Stimulated activated CD8-positive, alpha-beta memory T cell treated with anti-CD3 and anti-CD28 coated beads, Interleukin-12 subunit alpha, Interleukin-12 subunit beta, amount 100 ng/mL, for 24 hours (primary cell): ENCODE data around the gene TRIM33.
"Not testable (repeated sequence)": the region's sequence is repeated elsewhere in the genome, so short reads cannot be mapped to it uniquely, and the experiment has no call there.

ENCODE experiments used
- DNase-seq: peaks from one replicate; pipeline ENCODE4 v3.0.0-alpha.2; 2020; ENCODE audit errors: extremely low read depth

TRIM33 gene

GRCh38 chr1:114510274-114511031 is 550 bp downstream of the TRIM33 start:
- DNase-seq: no peak

DNA sequence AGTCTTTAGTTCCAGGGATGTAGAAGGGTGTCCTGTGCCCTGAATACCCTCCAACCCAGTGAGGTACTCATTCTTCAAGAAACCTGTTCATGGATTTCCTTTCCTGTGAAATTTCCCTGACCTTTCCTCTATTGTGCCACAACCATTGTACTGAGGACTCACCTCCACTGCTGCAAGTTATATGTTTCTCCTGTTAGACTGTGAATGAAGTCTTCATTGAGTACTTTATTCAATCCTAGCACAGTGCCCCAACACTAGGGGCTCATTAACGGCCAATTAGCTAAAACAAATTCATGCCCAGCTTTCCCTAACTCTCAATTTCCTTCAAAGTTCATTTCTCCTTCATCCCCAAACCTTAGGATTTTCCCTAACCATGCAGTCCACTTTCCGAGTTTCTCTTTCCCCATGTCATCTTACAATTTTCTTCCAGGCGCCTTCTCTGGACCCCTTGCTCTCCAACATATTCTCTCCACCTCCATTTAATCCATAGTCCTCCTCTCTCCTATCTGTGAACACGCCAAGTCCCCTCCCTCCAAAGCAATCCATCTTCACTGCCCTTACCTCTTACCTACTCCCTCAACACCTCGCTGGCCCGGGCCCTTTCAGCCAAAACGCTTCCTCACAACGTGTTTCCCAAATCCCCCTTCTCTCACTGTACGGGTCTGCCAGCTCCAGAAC is 1.3 kb downstream of the TRIM33 start:
- DNase-seq: no peak

GRCh38 chr1:114508386-114508898 is 2.6 kb downstream of the TRIM33 start:
- no peak for DNase-seq

- DNase-seq: no peak
Observed at GRCh38 chr1:114507513-114507912, 3.5 kb downstream of the TRIM33 start.

DNA sequence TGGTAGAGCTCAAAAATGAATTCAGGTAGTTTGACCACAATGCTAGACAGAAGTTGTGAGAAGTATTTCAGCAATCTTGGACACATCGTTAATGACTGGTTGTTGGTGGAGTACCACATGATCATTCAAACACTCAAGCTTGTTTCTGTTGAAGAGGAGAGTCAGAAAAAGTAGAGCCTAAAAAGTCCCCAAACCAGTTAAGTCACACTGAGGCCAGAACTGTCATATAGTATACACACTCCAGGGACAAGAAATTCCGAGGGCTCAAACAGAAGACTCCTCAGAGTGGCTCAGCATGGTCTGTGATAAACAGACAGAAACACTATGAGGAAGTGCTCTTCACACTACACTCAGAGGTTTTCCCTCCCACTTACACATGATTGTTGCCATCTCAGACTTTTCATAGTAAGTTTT is 5.8 kb downstream of the TRIM33 start:
- DNase-seq: no peak

GRCh38 chr1:114503916-114504422 is 7.0 kb downstream of the TRIM33 start:
- no peak for DNase-seq

- DNase-seq: no peak
Observed at GRCh38 chr1:114502080-114502479, 8.9 kb downstream of the TRIM33 start.

DNA sequence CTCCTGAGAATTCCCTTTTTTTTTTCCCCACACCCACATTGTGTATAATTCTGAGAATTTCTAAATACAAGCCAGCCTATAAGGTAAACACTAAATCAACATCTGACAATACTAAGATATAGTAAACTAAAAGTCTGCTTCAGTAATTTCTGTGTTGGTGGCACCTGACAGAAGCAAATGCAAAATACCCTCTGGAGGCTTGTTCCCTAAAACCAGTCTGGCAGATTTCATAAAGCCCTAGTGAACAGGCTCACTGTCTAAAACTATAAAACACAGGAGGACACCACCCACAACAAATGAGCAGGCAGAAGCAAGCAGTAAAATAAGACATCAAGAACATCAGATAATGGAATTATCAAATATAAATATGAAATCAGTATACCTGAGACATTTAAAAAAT is 11.5 kb downstream of the TRIM33 start:
- no peak for DNase-seq

DNA sequence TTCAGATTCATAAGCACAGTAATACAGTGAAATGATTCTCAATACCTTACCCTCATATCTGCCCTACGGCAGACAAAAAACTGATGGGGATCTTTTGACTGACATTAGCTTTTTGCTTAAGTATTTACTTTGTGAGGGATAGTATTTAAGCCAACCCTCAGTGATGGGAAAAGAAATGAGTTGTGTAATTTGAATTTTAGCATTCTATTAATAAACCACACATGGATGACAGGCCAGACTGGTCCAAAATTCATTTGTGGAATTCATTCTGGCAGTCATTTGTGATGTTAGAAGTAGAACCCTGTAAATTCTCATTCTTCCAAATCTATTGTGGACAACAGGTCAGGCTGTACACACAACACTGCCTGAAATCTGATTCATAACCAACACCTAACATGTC is 14.9 kb downstream of the TRIM33 start:
- DNase-seq: no peak

DNA sequence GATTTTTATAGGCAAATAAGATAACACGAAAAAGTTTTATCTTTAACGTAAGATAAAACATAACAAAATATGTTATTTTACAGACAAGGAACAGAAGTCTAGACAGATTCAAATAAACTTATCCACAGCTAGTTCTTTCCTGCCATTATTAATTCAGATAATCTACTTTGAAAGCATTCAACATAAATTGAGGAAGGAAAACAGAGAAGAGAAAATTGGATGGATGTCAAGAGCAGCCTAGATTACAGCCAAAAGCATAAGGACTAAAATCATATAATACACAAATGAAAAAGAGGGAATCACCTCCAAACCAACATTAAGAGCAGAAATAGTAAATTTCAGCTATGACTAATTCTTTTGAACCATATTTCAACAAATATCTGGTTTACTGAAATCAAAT is 15.5 kb downstream of the TRIM33 start:
- DNase-seq: no peak

GRCh38 chr1:114492978-114493377 is 18.0 kb downstream of the TRIM33 start:
- DNase-seq: no peak

DNA sequence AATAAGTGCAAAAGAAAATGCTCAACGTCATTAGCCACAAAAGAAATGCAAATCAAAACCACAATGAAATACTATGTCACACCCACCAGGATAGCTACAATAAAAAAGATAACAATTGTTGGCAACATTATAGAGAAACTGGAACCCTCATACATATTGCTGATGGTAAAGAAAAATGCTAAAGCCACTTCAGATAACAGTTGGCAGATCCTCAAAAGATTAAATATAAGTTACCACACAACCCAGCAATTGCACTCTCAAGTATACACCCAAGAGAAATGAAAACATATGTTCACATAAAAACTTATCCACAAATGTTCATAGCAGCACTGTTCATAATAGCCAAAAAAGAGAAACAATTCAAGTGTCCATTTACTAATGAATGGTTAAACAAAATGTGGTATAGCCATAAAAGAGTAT is 20.7 kb downstream of the TRIM33 start:
- no peak for DNase-seq

DNA sequence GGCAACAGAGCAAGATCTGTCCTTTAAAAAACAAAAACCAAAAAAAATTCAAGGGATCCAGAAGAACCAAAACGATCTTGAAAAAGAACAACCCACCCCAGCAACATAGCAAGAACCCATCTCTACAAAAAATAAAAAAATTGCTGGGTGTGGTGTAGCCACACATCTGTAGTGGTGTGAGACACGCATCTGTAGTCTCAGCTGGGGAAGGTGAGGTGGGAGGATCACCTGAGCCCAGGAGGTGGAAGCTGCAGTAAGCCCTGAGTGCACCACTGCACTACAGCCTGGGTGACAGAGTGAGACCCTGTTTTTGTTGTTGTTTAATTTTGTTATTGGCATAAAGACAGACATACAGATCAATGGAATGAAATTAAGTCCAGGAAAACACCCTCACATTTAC is 22.3 kb downstream of the TRIM33 start:
- DNase-seq: no peak

DNA sequence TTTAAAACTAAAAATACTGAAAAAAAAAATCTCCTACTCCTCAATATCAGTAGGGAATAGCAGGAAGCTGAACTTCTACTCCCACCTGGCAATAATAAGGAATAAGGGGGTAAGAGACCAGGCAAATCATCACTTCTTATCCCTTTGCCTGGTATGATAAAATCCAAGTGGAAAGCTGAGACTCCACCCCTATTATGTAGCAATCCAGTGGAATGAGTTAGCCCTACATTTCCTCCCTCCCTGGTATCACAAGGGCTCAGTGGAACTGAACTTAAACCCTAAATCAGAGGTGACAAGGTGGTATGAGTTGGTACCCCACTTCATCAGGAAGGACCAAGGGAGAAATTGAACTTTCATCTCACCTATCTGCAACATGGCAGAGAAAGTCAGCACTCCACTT is 25.7 kb downstream of the TRIM33 start:
- DNase-seq: no peak

DNA sequence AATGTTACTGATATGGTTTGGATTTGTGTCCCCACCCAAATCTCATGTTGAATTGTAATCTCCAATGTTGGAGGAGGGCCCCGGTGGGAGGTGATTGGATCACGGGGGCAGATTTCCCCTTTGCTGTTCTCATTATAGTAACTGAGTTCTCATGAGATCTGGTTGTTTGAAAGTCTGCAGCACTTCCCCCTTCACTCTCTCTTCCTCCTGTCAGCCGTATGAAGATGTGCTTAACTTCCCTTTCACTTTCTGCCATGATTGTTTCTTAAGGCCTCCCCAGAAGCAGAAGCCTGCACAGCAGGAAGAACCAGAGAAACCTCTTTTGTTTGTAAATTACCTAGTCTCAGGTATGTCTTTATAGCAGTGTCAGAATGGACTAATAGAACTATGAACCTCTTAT is 28.4 kb downstream of the TRIM33 start:
- no peak for DNase-seq

DNA sequence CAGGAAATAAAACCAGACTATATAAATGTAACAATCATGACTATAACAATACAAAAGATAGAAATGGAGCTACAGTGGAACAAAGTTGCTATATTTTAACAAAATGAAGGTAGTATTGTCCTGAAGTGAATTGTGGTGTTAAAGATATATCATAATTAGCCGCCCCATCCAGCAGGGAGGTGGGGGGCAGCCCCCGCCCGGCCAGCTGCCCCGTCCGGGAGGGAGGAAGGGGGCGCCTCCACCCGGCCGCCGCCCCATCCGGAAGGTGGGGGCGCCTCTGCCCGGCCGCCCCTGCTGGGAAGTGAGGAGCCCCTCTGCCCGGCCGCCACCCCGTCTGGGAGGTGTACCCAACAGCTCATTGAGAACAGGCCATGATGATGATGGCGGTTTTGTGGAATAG is 31.4 kb downstream of the TRIM33 start:
- not testable (repeated sequence) for DNase-seq

GRCh38 chr1:114479134-114479533 is 31.9 kb downstream of the TRIM33 start:
- DNase-seq: no peak

DNA sequence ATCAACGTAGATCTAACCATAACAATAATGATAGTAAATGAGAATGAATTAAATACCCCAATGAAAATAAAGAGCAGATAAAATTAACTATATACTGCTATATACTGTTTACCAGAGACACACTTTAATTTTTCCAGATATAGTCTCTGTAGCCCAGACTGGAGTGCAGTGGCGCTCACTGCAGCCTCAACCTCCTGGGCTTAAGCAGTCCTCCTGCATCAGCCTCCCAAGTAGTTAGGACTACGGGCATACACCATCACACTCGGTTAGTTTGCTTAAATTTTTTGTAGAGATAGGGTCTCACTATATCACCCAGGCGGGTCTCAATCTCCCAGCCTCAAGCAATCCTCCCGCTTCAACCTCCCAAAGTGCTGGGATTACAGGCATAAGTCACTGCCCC is 37.2 kb downstream of the TRIM33 start:
- DNase-seq: no peak

DNA sequence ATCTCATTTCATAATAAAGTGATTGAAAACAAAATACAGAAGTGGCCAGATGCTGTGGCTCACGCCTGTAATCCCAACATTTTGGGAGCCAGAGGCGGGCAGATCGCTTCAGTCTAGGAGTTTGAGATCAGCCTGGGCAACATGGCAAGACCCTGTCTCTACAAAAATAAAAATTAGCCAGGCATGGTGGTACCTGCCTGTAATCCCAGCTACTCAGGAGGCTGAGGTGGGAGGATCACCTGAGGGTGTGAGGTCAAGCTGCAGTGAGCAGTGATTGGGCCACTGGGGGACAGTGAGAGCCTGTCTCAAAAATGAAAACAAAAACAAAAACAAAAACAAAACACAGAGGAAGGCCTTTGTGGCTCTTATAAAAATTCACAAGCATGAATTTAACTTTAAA is 38.6 kb downstream of the TRIM33 start:
- no peak for DNase-seq

GRCh38 chr1:114470681-114471080 is 40.3 kb downstream of the TRIM33 start:
- DNase-seq: no peak

GRCh38 chr1:114468710-114469468 is 42.1 kb downstream of the TRIM33 start:
- DNase-seq: no peak

GRCh38 chr1:114468047-114468446 is 43.0 kb downstream of the TRIM33 start:
- DNase-seq: no peak
